Gastrocnemius medialis (tissue), 4 donors: Measurements from ENCODE around the gene ANKRD30A.
"Not testable (repeated sequence)": the region's sequence is repeated elsewhere in the genome, so short reads cannot be mapped to it uniquely, and the experiment has no call there.

Experiments used
- POLR2A ChIP-seq, 2 donors: fragments of 450-650 bp; IDR thresholded peaks; one replicate each; pipeline ENCODE4 v1.6.1; 2017; ENCODE audit warnings: antibody characterized with exemption in 2 of 2, mild to moderate bottlenecking in 2 of 2, moderate library complexity in 2 of 2
- TF ChIP-seq, protein P1 (sequence below), 5 experiments: fragments of 450-650 bp in 3 of 5; fragments of 200-600 bp in 2 of 5; sonication (generic) in 2 of 5; IDR thresholded peaks in 4 of 5; conservative IDR thresholded peaks in 1 of 5; 1 replicate in 4 of 5; 2 replicates in 1 of 5; pipeline ENCODE4 v1.5.1; 2016 to 2019; ENCODE audit warnings: antibody characterized with exemption in 5 of 5, mild to moderate bottlenecking in 3 of 5, moderate library complexity in 3 of 5

DNA sequence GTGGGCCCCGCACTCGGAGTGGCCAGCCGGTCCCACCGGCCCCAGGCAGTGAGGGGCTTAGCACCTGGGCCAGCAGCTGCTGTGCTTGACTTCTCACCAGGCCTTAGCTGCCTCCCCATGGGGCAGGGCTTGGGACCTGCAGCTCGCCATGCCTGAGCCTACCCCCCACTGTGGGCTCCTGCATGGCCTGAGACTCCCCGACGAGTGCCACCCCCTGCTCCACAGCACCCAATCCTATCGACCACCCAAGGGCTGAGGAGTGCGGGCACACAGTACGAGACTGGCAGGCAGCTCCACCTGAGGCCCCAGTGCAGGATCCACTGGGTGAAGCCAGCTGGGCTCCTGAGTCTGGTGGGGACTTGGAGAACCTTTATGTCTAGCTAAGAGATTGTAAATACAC is 49.3 kb upstream of the ANKRD30A start:
- TF ChIP-seq, protein P1, sequence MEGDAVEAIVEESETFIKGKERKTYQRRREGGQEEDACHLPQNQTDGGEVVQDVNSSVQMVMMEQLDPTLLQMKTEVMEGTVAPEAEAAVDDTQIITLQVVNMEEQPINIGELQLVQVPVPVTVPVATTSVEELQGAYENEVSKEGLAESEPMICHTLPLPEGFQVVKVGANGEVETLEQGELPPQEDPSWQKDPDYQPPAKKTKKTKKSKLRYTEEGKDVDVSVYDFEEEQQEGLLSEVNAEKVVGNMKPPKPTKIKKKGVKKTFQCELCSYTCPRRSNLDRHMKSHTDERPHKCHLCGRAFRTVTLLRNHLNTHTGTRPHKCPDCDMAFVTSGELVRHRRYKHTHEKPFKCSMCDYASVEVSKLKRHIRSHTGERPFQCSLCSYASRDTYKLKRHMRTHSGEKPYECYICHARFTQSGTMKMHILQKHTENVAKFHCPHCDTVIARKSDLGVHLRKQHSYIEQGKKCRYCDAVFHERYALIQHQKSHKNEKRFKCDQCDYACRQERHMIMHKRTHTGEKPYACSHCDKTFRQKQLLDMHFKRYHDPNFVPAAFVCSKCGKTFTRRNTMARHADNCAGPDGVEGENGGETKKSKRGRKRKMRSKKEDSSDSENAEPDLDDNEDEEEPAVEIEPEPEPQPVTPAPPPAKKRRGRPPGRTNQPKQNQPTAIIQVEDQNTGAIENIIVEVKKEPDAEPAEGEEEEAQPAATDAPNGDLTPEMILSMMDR (IDR thresholded peaks at IDR 0.05 in 4 of 5, conservative IDR thresholded peaks at IDR 0.05 in 1 of 5): not testable (repeated sequence)
- TF ChIP-seq POLR2A (IDR thresholded peaks at IDR 0.05): not testable (repeated sequence)
